Measurements from ENCODE around the gene USP17L24. TPM values are rescaled to one million over a fixed set of nuclear protein-coding genes. Genes with fewer than 3 reads are reported as not detected.
"Not testable (repeated sequence)": the region's sequence is repeated elsewhere in the genome, so short reads cannot be mapped to it uniquely, and the experiment has no call there.

USP17L24 gene
- not detected for polyA plus RNA-seq (2012; ENCODE audit: low read depth, missing spikeins)

- not testable (repeated sequence) for DNase-seq (ENCODE audit: insufficient read length, low spot score); FAIRE-seq
These were observed at the start of gene USP17L24 for GRCh38 chr4:9324865-9325264. TSS of gene USP17L24 (plus strand) at chr4:9325165. CDS start at chr4:9325165, 0 bp downstream.

- not testable (repeated sequence) for FAIRE-seq
These were observed 774 bp upstream of the USP17L24 start for GRCh38 chr4:9324191-9324590.

GRCh38 chr4:9329611-9330010, 4.6 kb downstream of the USP17L24 start, which contains the start of gene USP17L25:
TSS of gene USP17L25 (plus strand) at chr4:9329911. CDS start at chr4:9329911, 0 bp downstream.
- DNase-seq (ENCODE audit: insufficient read length, low spot score); FAIRE-seq: not testable (repeated sequence)

More at GRCh38 chr4:9324191-9324590, 774 bp upstream of the USP17L24 start:
- DNase-seq (ENCODE audit: insufficient read length, low spot score) = not testable (repeated sequence)

- not testable (repeated sequence) for DNase-seq (ENCODE audit: insufficient read length, low spot score); FAIRE-seq
These were observed 9.4 kb downstream of the USP17L24 start, which contains the start of gene USP17L26 for GRCh38 chr4:9334358-9334757. TSS of gene USP17L26 (plus strand) at chr4:9334658. CDS start at chr4:9334658, 0 bp downstream.

- not testable (repeated sequence) for FAIRE-seq; DNase-seq (ENCODE audit: insufficient read length, low spot score)
These were observed 14.1 kb downstream of the USP17L24 start, which contains the start of gene USP17L5 for GRCh38 chr4:9339103-9339502. TSS of gene USP17L5 (plus strand) at chr4:9339403. CDS start at chr4:9339403, 0 bp downstream.

GRCh38 chr4:9343848-9344247, 18.9 kb downstream of the USP17L24 start, which contains the start of gene USP17L27:
TSS of gene USP17L27 (plus strand) at chr4:9344148. CDS start at chr4:9344148, 0 bp downstream.
- not testable (repeated sequence) for FAIRE-seq; DNase-seq (ENCODE audit: insufficient read length, low spot score)

- not testable (repeated sequence) for DNase-seq (ENCODE audit: insufficient read length, low spot score); FAIRE-seq
These were observed 23.6 kb downstream of the USP17L24 start, which contains the start of gene USP17L28 for GRCh38 chr4:9348593-9348992. TSS of gene USP17L28 (plus strand) at chr4:9348893. CDS start at chr4:9348893, 0 bp downstream.

GRCh38 chr4:9350866-9351265, 25.9 kb downstream of the USP17L24 start:
- FAIRE-seq; DNase-seq (ENCODE audit: insufficient read length, low spot score): not testable (repeated sequence)

GRCh38 chr4:9353338-9353737, 28.4 kb downstream of the USP17L24 start, which contains the start of gene USP17L29:
TSS of gene USP17L29 (plus strand) at chr4:9353638. CDS start at chr4:9353638, 0 bp downstream.
- DNase-seq (ENCODE audit: insufficient read length, low spot score); FAIRE-seq: not testable (repeated sequence)

GRCh38 chr4:9362829-9363228, 37.9 kb downstream of the USP17L24 start, which contains the start of gene USP17L30:
TSS of gene USP17L30 (plus strand) at chr4:9363129. CDS start at chr4:9363129, 0 bp downstream.
- DNase-seq (ENCODE audit: insufficient read length, low spot score); FAIRE-seq: not testable (repeated sequence)

Measured in GM12891 (cell line).